COR-L47 (cell line): Measurements from ENCODE around the gene CSRNP3.

ENCODE experiments used
- DNase-seq: peaks from one replicate; lab custom pipeline; 2025; lab: John Stamatoyannopoulos, UW

Gene CSRNP3

GRCh38 chr2:165471349-165471950 is 2.0 kb downstream of the CSRNP3 start:
- DNase-seq = no peak

GRCh38 chr2:165472922-165473321 is 3.4 kb downstream of the CSRNP3 start:
- DNase-seq = no peak

- no peak for DNase-seq
These were observed 5.2 kb downstream of the CSRNP3 start for GRCh38 chr2:165474619-165475276.

- no peak for DNase-seq
These were observed 5.9 kb downstream of the CSRNP3 start for GRCh38 chr2:165475277-165476004.

DNA sequence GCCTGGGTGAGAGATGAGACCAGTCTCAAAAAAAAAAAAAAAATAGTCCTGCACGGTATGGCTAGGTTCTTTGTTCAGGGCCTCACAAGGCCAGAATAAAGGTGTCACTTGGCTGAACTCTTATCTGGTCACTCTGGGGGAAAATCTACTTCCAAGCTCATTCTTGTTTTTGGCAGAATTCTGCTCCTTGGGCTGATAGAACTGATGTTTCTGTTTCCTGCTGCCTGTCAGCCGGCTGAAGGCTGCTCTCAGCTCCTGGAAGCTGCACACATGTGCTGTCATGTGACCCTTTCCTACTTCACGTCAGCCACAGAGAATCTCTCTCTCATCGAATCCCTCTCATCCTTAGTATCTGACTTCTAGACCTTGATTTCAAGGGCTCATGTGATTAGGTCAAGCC is 10.4 kb downstream of the CSRNP3 start:
- no peak for DNase-seq

DNA sequence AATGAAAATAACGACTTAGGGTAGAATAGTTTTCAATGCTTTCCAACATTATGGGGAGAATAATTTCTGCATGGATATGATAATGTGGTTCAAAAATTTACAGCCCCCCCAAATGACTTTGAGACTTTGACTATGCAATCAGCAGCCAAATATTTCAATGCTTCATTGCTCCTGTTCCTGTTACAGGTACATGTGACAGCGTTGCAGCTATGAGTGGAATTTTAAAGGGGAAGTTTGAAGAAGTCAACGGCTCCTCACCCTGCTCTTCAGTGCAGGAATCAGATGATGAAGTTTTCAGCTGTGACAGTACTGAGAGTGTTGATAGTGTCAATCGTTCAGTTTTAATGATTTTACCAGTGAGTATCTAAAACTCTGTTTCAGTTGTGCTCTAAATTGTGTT is 25.1 kb downstream of the CSRNP3 start:
- DNase-seq = no peak

- DNase-seq = no peak
These were observed 28.3 kb downstream of the CSRNP3 start for GRCh38 chr2:165497659-165498317.

DNA sequence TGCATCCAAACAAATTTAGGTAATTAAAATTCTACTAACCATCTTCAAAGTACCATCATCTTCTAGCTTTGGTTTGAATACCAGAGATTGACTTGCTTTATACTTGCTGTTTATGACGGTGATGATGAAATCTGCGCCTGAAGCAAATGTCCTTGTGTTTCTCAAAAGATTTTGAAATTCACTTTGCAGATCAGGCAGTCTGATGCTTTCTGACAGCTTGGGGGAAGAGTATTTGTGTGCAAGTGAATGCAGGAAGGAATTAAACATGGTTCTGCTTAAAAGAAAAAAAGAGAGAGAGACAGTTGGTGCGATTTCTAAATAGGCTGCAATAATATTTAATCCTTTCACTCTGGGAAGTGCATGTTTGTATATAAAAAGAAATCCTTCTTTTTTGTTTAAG is 29.6 kb downstream of the CSRNP3 start:
- no peak for DNase-seq

DNA sequence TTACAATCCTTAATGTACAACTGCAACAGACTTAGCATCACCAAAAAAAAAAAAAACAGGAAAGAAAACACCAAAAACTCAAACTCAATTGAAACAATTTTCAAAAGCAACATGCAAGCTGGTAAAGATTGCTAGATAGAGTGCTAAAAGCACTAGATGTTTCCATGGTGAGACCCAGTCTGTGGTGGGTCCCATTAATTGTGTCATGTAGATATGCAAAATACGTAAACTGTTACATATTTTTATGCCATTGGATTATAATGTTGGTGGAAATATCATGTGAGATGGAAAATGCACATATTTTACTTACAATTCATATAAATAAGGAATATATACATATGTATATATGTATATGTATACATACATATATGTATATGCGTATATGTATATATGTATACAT is 30.5 kb downstream of the CSRNP3 start:
- no peak for DNase-seq

GRCh38 chr2:165500816-165501215 is 31.3 kb downstream of the CSRNP3 start:
- no peak for DNase-seq

DNA sequence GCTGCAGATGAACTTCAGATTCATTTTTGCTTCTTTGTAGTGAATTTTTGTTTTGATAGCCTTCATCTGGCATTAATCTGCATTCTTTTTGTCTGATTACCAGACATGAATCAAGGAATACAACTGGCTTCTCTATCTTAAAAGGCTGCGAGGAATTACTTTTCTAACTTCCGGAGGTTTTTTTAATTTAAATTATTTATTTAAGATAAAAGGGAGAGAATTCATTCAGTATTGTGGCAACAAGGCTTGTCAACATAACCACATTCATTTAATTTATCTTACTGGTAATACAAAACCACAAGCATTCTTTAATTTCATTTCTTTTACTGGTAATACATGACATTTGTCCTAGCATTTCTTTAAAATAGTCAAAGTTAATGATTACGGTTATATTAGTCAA is 36.0 kb downstream of the CSRNP3 start:
- no peak for DNase-seq

- no peak for DNase-seq
These were observed 39.4 kb downstream of the CSRNP3 start for GRCh38 chr2:165508927-165509326.

DNA sequence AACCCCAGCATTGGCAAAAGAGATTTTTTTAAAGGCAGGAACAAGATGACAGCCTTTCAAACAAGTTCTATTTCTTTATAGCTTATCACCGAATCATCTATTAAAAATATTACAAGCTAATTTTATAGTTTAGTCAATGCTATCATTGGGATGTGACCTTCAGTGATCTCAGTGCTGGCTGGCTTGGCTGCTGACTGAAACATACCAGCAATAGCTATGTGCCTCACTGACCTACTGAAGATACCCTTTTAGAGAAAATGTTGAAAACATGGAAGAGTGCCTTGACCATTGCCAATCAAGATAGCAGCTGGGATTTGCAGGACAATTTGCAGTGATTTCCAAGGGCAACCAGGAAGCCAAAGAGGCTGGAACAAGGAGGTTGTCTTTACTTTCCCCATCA is 44.0 kb downstream of the CSRNP3 start:
- no peak for DNase-seq

DNA sequence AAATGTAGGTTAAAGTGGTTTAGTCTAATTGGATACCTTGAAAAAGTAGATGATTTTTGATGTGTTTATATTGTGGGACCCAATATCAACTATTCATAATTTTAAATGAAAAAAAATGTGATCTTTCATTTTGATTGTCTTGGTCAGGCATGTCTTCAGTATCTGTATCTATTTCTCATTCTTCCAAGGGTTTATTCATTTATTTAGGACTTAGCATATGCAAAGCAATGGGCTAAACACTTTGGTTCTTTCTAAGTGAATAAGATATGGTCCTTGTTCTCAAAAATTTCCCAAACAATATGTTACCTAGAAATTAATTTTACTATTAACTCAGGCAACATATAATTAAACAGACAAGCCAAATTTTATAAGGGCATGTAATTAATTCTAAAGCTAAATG is 49.1 kb downstream of the CSRNP3 start:
- DNase-seq = no peak

- no peak for DNase-seq
These were observed 53.2 kb downstream of the CSRNP3 start for GRCh38 chr2:165522719-165523118.

DNA sequence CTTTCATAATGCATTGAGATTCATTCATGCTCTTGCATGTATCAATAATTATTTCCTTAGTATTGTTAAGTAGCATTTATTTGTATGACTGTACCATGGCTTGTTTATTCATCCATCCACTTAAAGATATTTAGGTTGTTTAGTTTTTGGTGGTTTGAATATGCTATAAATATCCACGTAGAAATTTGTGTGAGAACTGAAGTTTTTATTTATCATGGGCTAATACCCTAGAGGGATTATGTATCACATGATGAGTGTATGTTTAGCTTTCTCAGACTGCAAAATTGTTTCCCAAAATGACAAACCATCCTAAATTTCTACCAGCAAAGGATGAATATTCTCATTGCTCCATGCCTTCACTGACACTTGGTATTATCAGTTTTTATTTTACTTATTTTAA is 55.2 kb downstream of the CSRNP3 start:
- no peak for DNase-seq

GRCh38 chr2:165528691-165529090 is 59.2 kb downstream of the CSRNP3 start:
- DNase-seq = no peak

DNA sequence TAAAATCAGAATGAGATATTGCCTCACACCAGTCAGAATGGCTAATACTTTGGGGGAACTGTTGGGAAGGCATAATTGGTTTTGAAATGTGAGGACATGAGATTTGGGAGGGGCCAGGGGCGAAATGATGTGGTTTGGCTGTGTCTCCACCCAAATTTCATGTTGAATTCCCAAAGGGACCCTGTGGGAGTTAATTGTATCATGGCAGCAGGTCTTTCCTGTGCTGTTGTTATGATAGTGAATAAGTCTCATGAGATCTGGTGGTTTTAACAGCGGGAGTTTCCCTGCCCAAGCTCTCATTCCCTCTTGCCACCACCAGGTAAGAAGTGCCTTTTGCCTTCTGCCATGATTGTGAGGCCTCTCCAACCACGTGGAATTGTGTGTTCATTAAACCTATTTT is 59.6 kb downstream of the CSRNP3 start:
- DNase-seq = no peak

DNA sequence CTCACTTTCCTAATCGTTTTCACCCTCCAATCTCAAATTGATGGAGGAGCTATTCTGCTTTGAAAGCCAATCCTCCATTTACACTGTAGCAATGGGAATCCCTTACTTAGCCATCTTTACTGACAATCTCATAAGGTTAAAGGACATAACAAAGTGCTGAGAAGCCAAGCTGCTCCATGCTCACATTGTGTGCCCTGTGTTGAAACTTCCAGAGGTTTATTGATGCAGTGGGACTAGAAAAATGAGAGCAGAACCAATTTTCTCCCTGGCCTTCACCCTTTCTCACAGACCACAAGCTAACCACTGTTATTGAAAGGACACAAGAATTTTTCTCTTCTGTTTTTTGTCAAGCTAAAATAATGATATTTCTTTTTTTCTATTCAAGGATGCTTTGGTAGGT is 63.8 kb downstream of the CSRNP3 start:
- no peak for DNase-seq

DNA sequence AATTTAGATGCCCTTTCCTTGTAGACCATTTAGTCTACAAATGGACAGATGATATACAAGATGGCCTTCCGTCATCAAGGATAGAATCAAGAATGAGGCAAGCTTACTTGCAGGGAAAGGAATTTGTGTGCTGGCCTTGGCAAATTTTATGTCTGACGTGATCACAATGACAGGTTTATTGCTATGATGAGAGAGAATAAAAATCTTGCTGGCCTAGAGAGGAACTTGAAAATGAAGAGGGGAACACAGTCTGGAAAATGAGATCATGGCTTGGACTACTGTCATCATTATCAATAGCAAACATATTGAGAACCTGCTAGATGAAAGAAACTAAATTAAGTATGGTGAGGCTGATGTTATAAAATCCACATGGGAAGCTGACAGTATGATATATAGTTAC is 66.0 kb downstream of the CSRNP3 start:
- DNase-seq = no peak

- DNase-seq = no peak
These were observed 67.5 kb downstream of the CSRNP3 start for GRCh38 chr2:165536851-165537499.

DNA sequence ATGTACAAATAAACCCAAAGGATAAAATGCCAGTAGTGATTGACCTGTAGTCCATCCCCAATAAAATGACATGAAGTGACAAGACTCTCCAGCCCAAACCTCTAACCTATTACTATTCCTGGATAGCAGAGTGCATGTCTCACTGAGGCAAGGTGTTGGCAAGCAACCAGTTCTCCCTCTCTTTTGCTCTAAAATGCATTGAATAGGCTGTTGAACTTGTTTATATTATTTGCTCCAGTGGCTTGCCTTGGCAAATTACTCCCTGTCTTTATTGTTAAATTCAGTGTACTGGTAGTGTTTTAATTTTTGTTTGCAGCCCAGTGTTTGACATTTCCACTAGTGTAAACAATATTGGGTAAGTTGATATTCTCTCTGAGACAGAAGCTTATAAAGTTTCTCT is 70.5 kb downstream of the CSRNP3 start:
- peak; percentile 72 for DNase-seq
